HG03432 (cell line): ENCODE results near the gene MMP15.

Experiments used
- ATAC-seq: cut with Tn5 transposase; IDR thresholded peaks from one replicate; pipeline ENCODE4 v1.9.1; 2021; ENCODE audit warnings: mild to moderate bottlenecking, moderate library complexity; ENCODE audit not compliant: unreplicated experiment

MMP15 gene

GRCh38 chr16:58034774-58035173 is 9.2 kb downstream of the MMP15 start:
- no peak for ATAC-seq

GRCh38 chr16:58035356-58036170 is 10.0 kb downstream of the MMP15 start:
- ATAC-seq = no peak

- no peak for ATAC-seq
Measured at GRCh38 chr16:58036943-58037342, 11.4 kb downstream of the MMP15 start.

- ATAC-seq = no peak
Measured at GRCh38 chr16:58037365-58038057, 12.0 kb downstream of the MMP15 start.

- ATAC-seq = no peak
Measured at GRCh38 chr16:58038219-58038641, 12.7 kb downstream of the MMP15 start.

- no peak for ATAC-seq
Measured at GRCh38 chr16:58039829-58040495, 14.4 kb downstream of the MMP15 start.

GRCh38 chr16:58040496-58040846 is 14.9 kb downstream of the MMP15 start:
- ATAC-seq = no peak

GRCh38 chr16:58040945-58041627 is 15.5 kb downstream of the MMP15 start:
- ATAC-seq = no peak

GRCh38 chr16:58041628-58041955 is 16.0 kb downstream of the MMP15 start:
- ATAC-seq = no peak

- ATAC-seq = no peak
Measured at GRCh38 chr16:58042001-58042885, 16.7 kb downstream of the MMP15 start.

- ATAC-seq = no peak
Measured at GRCh38 chr16:58042886-58043515, 17.4 kb downstream of the MMP15 start.

- no peak for ATAC-seq
Measured at GRCh38 chr16:58043571-58044155, 18.1 kb downstream of the MMP15 start.

GRCh38 chr16:58044266-58045019 is 18.9 kb downstream of the MMP15 start:
- ATAC-seq = no peak

GRCh38 chr16:58045096-58045495 is 19.5 kb downstream of the MMP15 start:
- ATAC-seq = no peak

GRCh38 chr16:58046054-58046881 is 20.7 kb downstream of the MMP15 start:
- ATAC-seq = no peak

GRCh38 chr16:58046936-58047335 is 21.4 kb downstream of the MMP15 start:
- ATAC-seq = no peak

- ATAC-seq = no peak
Measured at GRCh38 chr16:58047557-58048348, 22.2 kb downstream of the MMP15 start.
